Suprapubic skin (tissue), 4 donors: Measurements from ENCODE around the gene PTPRN2. TPM values are rescaled to one million over a fixed set of nuclear protein-coding genes. Genes with fewer than 3 reads are reported as not detected.

ENCODE experiments used
- DNase-seq, 2 donors: peaks; one replicate each; pipeline ENCODE4 v3.0.0-alpha.2; 2019; ENCODE audit warnings: low spot score in 2 of 2
- H3K27ac ChIP-seq: fragments of 200-600 bp; sonication (generic); one replicate; pipeline ENCODE4 v1.5.1; 2019
- H3K27me3 ChIP-seq: fragments of 200-600 bp; sonication (generic); one replicate; pipeline ENCODE4 v1.5.1; 2019
- H3K36me3 ChIP-seq: fragments of 200-600 bp; sonication (generic); one replicate; pipeline ENCODE4 v1.5.1; 2019
- H3K4me1 ChIP-seq: fragments of 200-600 bp; sonication (generic); one replicate; pipeline ENCODE4 v1.5.1; 2019
- H3K4me3 ChIP-seq: fragments of 200-600 bp; sonication (generic); one replicate; pipeline ENCODE4 v1.5.1; 2019; ENCODE audit warnings: mild to moderate bottlenecking
- H3K9me3 ChIP-seq: fragments of 200-600 bp; sonication (generic); one replicate; pipeline ENCODE4 v1.5.1; 2019
- EP300 ChIP-seq: sonication (generic); formaldehyde crosslinking; IDR thresholded peaks from one replicate; pipeline ENCODE4 v1.6.1; 2017; ENCODE audit warnings: antibody characterized with exemption
- POLR2A ChIP-seq, 2 donors: fragments of 450-650 bp; IDR thresholded peaks; one replicate each; pipeline ENCODE4 v1.6.1; 2017; ENCODE audit warnings: antibody characterized with exemption in 2 of 2, mild to moderate bottlenecking in 2 of 2, moderate library complexity in 2 of 2
- POLR2AphosphoS5 ChIP-seq, 3 donors: sonication (generic); formaldehyde crosslinking; IDR thresholded peaks; one replicate each; pipeline ENCODE4 v1.6.1; 2017; ENCODE audit warnings: antibody characterized with exemption in 3 of 3
- WGBS: methylation state at CpG from one replicate; pipeline ENCODE4 v1.1.5; 2018; 5-methylcytosine and 5-hydroxymethylcytosine counted together
- total RNA-seq, 4 donors: library from RNA; depleted of rRNA; stranded (reverse); fragments of >200 nt; gene quantifications; one replicate each; pipeline ENCODE4 v1.1.0, GENCODE V29; 2016
- TF ChIP-seq, protein P1 (sequence below), 2 donors: fragments of 200-600 bp in 1 of 2; fragments of 450-650 bp in 1 of 2; sonication (generic) in 1 of 2; IDR thresholded peaks; one replicate each; pipeline ENCODE4 v1.5.1; 2016 to 2019; ENCODE audit warnings: antibody characterized with exemption in 2 of 2, mild to moderate bottlenecking in 1 of 2, moderate library complexity in 1 of 2

PTPRN2 gene
- total RNA-seq, 4 donors from 2014 or later: 0.23 to 1.8 (median 1.3) TPM

DNA sequence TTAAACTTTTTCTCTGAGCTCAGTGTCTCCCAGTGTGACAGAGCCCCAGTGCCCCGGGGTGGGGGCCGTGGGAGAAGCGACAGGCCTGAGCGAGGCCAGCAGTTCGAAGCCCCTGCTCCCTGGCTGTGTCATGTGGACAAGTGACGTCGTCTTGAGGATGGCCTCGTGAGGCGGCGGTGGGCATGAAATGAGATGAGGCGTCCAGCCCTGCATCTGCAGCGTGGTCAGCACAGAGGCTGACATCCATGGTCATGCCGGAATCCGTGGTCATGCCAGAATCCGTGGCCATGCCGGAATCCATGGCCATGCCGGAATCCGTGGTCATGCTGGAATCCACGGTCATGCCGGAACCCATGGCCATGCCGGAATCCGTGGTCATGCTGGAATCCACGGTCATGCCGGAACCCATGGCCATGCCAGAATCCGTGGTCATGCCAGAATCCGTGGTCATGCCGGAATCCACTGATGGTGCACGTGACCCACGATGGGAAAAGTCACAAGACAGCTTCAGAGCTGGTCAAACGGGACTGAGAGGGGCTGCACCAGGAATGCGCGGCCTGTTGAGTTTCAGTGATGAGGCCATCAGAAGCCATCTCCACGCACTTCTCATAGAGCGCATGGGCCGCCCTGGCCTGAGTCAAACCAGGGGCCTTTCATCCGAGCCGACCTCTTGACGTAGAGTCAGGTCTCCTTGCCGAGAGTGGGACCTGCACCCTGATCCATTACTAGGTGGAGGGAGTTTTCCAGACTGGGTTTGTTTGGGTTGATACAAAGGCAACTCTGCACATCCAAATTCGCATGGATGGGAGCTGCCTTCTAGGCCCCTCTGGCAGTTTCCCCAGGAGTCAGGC is 342.5 kb downstream of the PTPRN2 start:
- no peaks in the 10 kb centered on the region for H3K4me1 ChIP-seq
- 95% methylated on average over 28 of the region's 40 CpGs for WGBS
- H3K36me3 ChIP-seq: no peaks in the 10 kb centered on the region
- peak in 1 of 2 donors; percentile 69 for DNase-seq
- H3K27ac ChIP-seq: no peak overlapping the region
- H3K4me3 ChIP-seq: no peak overlapping the region
- no peaks in the 10 kb centered on the region for H3K27me3 ChIP-seq
- TF ChIP-seq, protein P1, sequence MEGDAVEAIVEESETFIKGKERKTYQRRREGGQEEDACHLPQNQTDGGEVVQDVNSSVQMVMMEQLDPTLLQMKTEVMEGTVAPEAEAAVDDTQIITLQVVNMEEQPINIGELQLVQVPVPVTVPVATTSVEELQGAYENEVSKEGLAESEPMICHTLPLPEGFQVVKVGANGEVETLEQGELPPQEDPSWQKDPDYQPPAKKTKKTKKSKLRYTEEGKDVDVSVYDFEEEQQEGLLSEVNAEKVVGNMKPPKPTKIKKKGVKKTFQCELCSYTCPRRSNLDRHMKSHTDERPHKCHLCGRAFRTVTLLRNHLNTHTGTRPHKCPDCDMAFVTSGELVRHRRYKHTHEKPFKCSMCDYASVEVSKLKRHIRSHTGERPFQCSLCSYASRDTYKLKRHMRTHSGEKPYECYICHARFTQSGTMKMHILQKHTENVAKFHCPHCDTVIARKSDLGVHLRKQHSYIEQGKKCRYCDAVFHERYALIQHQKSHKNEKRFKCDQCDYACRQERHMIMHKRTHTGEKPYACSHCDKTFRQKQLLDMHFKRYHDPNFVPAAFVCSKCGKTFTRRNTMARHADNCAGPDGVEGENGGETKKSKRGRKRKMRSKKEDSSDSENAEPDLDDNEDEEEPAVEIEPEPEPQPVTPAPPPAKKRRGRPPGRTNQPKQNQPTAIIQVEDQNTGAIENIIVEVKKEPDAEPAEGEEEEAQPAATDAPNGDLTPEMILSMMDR (IDR thresholded peaks at IDR 0.05): no peak
- TF ChIP-seq POLR2AphosphoS5 (IDR thresholded peaks at IDR 0.05): no peak
- TF ChIP-seq POLR2A (IDR thresholded peaks at IDR 0.05): no peak
- TF ChIP-seq EP300: no peak
- H3K9me3 ChIP-seq: no peaks in the 10 kb centered on the region

DNA sequence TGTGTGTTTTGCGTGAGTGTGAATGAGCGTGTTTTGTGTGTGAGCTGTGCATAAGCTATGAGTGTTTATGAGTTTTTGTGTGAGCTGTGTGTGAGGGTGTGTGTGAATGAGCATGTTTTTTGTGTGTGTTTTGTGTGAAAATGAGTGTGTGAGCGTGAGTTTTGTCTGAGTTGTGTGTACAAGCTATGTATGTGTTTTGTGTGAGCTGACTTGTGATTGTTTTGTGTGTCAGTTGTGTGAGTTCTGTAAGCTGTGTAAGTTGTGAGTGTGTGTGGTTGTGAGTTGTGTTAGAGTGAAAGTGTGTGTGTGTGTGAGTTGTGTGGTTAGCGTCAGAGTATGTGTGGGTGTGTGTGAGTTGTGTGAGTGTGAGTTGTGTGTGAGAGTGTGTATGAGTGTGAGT is 343.2 kb downstream of the PTPRN2 start:
- no peaks in the 10 kb centered on the region for H3K27me3 ChIP-seq
- DNase-seq: no peak
- no peak overlapping the region for H3K4me3 ChIP-seq
- H3K9me3 ChIP-seq: no peaks in the 10 kb centered on the region
- no peaks in the 10 kb centered on the region for H3K36me3 ChIP-seq
- TF ChIP-seq EP300 (no peak), POLR2AphosphoS5 (IDR thresholded peaks at IDR 0.05) (no peak), POLR2A (IDR thresholded peaks at IDR 0.05) (no peak)
- TF ChIP-seq, protein P1 (IDR thresholded peaks at IDR 0.05): no peak
- H3K27ac ChIP-seq: no peak overlapping the region
- no peaks in the 10 kb centered on the region for H3K4me1 ChIP-seq
- WGBS: 96% methylated on average over 4 of the region's 4 CpGs

DNA sequence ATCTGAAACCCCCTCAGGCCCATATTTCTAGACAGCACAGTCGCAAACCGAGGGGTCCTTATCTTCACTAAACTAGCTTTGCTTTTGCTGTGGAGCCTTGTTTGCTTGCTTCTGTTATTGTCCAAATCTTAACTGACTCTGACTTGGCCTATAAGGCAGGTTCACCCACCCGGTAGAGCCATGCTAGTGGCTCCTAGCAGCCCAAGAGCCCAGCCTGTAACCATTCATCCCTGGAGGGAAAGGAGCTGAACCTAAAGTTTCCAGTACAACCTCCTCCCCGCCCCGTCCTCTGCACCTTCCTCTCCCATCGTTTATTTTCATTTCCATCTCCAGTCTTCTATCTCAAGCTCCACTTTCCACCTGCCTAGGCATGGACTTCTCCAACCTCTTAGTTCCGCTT is 345.7 kb downstream of the PTPRN2 start:
- TF ChIP-seq POLR2A (IDR thresholded peaks at IDR 0.05) (no peak), EP300 (no peak), POLR2AphosphoS5 (IDR thresholded peaks at IDR 0.05) (no peak)
- TF ChIP-seq, protein P1 (IDR thresholded peaks at IDR 0.05): no peak
- no peak for DNase-seq
- no peaks in the 10 kb centered on the region for H3K36me3 ChIP-seq
- H3K27ac ChIP-seq: no peak overlapping the region
- H3K4me1 ChIP-seq: no peaks in the 10 kb centered on the region
- no peak overlapping the region for H3K4me3 ChIP-seq
- H3K27me3 ChIP-seq: peaks cover 4% of the 10 kb centered on the region
- H3K9me3 ChIP-seq: no peaks in the 10 kb centered on the region
- 81% methylated on average over 7 of the region's 7 CpGs for WGBS

DNA sequence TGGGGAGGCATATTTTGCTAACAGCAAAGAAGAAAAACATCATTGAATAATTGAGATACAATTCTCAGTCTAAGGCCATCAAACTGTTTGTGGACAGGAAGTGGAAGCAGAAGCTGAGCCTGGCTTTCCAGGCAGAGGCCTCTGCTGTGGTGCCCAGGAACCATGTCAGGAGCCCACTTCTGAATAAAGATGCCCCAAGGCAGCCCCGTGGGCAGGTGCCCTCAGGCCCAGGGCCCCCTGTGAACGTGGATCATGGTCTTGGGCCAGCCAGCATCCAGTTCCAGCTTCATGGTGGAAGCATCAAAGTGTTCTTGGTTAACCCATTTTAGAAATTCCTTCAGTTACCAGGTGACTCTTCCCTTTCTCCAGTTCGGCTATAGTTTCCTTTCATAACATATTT is 346.8 kb downstream of the PTPRN2 start:
- Histone ChIP-seq H3K4me3 (no peak overlapping the region), H3K27me3 (peaks cover 4% of the 10 kb centered on the region), H3K9me3 (no peaks in the 10 kb centered on the region), H3K36me3 (no peaks in the 10 kb centered on the region), H3K4me1 (no peaks in the 10 kb centered on the region), H3K27ac (no peak overlapping the region)
- no peak for DNase-seq
- 71% methylated on average over 3 of the region's 3 CpGs for WGBS
- TF ChIP-seq EP300 (no peak), POLR2A (IDR thresholded peaks at IDR 0.05) (no peak), POLR2AphosphoS5 (IDR thresholded peaks at IDR 0.05) (no peak)
- TF ChIP-seq, protein P1 (IDR thresholded peaks at IDR 0.05): no peak

DNA sequence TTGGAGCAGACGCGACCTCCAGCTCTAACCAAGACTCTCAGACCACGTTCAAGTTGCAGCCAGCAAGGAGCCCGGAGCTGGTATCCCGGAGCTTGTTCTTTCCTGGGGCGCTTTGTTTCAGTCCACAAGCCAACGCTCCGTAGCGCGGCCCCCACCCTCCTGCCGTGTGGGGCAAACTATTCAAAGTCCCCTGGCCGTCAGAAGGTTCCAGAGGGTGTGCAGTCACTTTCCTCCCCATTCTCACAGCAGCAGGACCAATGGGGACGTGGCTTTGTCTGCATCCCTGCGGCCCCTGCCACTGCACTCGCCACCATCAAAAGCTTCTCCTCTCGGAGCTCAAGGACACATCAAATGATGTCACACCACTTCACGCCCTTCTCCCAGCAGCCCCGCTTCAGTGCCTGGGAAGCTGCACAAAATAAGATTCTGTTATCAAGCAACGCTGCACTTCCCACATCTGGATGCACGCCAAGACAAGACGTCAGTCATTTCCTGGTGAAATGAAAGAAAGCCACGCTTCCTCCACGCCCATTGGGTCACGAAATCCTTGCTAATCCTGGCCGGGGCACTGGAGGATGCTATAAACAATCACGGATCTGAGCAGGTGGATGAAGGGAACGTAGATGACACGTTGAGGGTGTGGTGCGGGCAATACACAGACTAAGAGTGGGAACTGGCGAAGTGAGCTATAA is 348.2 kb downstream of the PTPRN2 start:
- WGBS: 58% methylated on average over 29 of the region's 30 CpGs
- H3K4me1 ChIP-seq: no peaks in the 10 kb centered on the region
- no peak overlapping the region for H3K27ac ChIP-seq
- H3K9me3 ChIP-seq: no peaks in the 10 kb centered on the region
- TF ChIP-seq, protein P1 (IDR thresholded peaks at IDR 0.05): no peak
- TF ChIP-seq POLR2A (IDR thresholded peaks at IDR 0.05) (no peak), POLR2AphosphoS5 (IDR thresholded peaks at IDR 0.05) (no peak), EP300 (no peak)
- H3K4me3 ChIP-seq: no peak overlapping the region
- H3K36me3 ChIP-seq: no peaks in the 10 kb centered on the region
- DNase-seq: no peak
- H3K27me3 ChIP-seq: peaks cover 4% of the 10 kb centered on the region
